Type B pancreatic cell (in vitro differentiated cells): ENCODE measurements around the gene PLOD3. TPM values are rescaled to one million over a fixed set of nuclear protein-coding genes. Genes with fewer than 3 reads are reported as not detected.
A peak's percentile ranks its signal among the peaks of the same experiment; 100 is the strongest.

Source experiments
- DNase-seq: peaks from one replicate; pipeline ENCODE4 v3.0.0; 2021; ENCODE audit warnings: mixed read lengths; ENCODE audit not compliant: unreplicated experiment; ENCODE audit errors: extremely low spot score
- H3K27ac Mint-ChIP-seq: 2 replicates; pipeline ENCODE4 v1.8.0; 2021; ENCODE audit warnings: mild to moderate bottlenecking, mixed read lengths
- H3K27me3 Mint-ChIP-seq: 2 replicates; pipeline ENCODE4 v1.8.0; 2021; ENCODE audit warnings: mixed read lengths
- H3K36me3 Mint-ChIP-seq: 2 replicates; pipeline ENCODE4 v1.8.0; 2021; ENCODE audit warnings: mixed read lengths
- H3K4me1 Mint-ChIP-seq: one replicate; pipeline ENCODE4 v1.8.0; 2021; ENCODE audit warnings: mixed read lengths; ENCODE audit not compliant: unreplicated experiment
- H3K4me3 Mint-ChIP-seq: 2 replicates; pipeline ENCODE4 v1.8.0; 2021; ENCODE audit warnings: mild to moderate bottlenecking, mixed read lengths
- H3K9me3 Mint-ChIP-seq: 2 replicates; pipeline ENCODE4 v1.8.0; 2021; ENCODE audit warnings: mixed read lengths
- total RNA-seq: library from RNA; stranded (reverse); gene quantifications from 2 replicates; pipeline ENCODE4 v1.2.1, GENCODE V29; 2021; ENCODE audit warnings: low replicate concordance
- TF ChIP-seq, protein P1 (sequence below): fragments of 200-600 bp; sonication (generic); conservative IDR thresholded peaks from 2 replicates; pipeline ENCODE4 v1.5.0; 2021; ENCODE audit warnings: antibody characterized with exemption, mild to moderate bottlenecking

PLOD3 gene
- total RNA-seq, 1 donor from 2014 or later, result 65.7 TPM

GRCh38 chr7:101243646-101244374, 26.4 kb upstream of the PLOD3 start:
- TF ChIP-seq, protein P1, sequence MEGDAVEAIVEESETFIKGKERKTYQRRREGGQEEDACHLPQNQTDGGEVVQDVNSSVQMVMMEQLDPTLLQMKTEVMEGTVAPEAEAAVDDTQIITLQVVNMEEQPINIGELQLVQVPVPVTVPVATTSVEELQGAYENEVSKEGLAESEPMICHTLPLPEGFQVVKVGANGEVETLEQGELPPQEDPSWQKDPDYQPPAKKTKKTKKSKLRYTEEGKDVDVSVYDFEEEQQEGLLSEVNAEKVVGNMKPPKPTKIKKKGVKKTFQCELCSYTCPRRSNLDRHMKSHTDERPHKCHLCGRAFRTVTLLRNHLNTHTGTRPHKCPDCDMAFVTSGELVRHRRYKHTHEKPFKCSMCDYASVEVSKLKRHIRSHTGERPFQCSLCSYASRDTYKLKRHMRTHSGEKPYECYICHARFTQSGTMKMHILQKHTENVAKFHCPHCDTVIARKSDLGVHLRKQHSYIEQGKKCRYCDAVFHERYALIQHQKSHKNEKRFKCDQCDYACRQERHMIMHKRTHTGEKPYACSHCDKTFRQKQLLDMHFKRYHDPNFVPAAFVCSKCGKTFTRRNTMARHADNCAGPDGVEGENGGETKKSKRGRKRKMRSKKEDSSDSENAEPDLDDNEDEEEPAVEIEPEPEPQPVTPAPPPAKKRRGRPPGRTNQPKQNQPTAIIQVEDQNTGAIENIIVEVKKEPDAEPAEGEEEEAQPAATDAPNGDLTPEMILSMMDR, result no peak
- Mint-ChIP-seq H3K27me3 (no peaks in the 10 kb centered on the region), H3K27ac (peak overlapping the region; percentile 96), H3K4me1 (peaks cover 19% of the 10 kb centered on the region), H3K4me3 (peak overlapping the region; percentile 99), H3K9me3 (no peaks in the 10 kb centered on the region), H3K36me3 (no peaks in the 10 kb centered on the region)
- DNase-seq, result no peak

DNA sequence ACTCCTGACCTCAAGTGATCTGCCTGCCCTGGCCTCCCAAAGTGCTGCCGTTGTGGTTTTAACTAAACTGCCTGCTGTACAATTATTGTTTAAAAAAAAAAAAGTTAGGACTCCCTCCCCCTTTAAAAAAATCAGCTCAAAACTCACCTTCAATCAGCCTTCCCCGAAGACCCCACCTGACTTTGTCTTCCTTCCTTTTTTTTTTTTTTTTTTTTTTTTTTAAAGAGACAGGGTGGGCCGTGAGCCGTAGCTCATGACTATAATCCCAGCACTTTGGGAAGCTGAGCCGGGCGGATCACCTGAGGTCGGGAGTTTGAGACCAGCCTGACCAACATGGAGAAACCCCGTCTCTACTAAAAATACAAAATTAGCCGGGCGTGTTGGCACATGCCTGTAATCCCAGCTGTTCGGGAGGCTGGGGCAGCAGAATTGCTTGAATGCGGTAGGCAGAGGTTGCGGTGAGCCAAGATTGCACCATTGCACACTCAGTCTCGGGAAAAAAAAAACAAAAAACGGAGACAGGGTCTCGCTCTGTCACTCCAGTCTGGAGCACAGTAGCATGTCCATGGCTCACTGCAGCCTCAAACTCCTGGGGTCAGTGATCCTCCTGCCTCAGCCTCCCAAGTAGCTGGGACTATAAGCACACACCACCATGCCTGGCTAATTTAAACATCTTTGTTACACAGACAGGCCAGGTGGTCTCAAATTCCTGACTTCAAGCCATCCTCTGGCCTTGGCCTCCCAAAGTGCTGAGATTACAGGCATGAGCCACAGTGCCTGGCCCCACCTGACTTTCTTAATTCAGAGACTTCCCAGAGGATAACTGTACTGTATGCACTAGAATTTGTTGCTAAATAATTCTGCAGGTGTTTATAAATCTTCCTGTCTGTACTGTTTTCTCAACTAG, 24.3 kb upstream of the PLOD3 start:
- Mint-ChIP-seq H3K36me3 (no peaks in the 10 kb centered on the region), H3K27ac (no peak overlapping the region), H3K27me3 (no peaks in the 10 kb centered on the region), H3K4me1 (peaks cover 19% of the 10 kb centered on the region), H3K9me3 (no peaks in the 10 kb centered on the region), H3K4me3 (no peak overlapping the region)
- no peak for DNase-seq
- TF ChIP-seq, protein P1, result no peak

DNA sequence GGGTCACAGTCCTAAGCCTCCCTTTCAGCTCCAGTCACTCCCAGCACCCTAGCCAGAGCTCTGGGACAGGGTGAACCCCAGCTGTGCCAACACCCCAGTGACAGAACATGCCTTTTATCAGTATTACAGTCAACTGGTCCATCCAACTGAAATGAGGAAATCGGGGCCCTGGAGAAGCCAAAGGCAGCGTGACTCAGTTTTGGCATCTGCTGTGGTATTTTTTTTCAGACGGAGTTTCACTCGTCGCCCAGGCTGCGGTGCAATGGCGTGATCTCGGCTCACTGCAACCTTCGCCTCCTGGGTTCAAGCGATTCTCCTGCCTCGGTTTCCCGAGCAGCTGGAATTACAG, 23.6 kb upstream of the PLOD3 start:
- no peak for DNase-seq
- no peaks in the 10 kb centered on the region for H3K9me3 Mint-ChIP-seq
- H3K36me3 Mint-ChIP-seq, result no peaks in the 10 kb centered on the region
- TF ChIP-seq, protein P1, result no peak
- peaks cover 19% of the 10 kb centered on the region for H3K4me1 Mint-ChIP-seq
- H3K27ac Mint-ChIP-seq, result no peak overlapping the region
- no peaks in the 10 kb centered on the region for H3K27me3 Mint-ChIP-seq
- no peak overlapping the region for H3K4me3 Mint-ChIP-seq

DNA sequence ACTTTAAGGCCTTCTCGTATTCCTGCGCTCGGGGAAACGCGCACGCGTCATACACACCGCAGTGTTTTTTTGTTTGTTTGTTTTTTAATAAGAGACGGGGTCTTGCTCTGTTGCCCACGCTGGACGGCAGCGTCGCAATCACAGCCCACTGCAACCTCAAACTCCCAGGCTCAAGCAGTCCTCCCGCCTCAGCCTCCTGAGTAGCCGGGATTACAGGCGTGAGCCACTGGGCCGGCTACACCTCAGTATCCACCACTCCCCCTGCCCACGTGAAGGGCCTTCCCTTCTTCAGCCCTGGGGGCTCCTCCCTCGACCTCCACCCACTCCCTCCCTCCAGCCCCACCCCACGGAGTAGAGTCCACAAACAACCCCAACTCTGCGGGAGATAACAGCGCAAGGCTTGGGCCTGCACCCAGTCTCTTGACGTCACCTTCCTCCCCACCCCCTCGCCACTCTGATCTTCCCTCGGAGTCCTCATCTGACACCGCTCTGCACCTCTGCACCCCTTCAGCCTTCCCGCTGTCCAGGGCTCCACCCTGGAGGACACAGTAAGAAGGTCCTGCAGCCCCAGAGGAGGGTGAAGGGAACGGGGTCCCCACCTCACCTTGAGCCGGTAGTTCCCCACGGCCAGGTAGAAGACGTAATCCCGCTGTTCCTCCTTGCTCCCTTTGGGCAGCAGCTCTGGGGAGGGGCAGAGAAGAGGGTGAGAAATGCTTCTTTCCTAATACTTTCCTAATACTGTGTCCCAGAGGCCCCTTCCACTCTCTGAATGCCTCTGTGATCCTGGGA, 23.0 kb upstream of the PLOD3 start:
- Mint-ChIP-seq H3K4me1 (peaks cover 13% of the 10 kb centered on the region), H3K4me3 (no peak overlapping the region), H3K27ac (no peak overlapping the region)

GRCh38 chr7:101239951-101240220, 22.5 kb upstream of the PLOD3 start:
- DNase-seq, result no peak
- H3K27ac Mint-ChIP-seq, result no peak overlapping the region
- peaks cover 8% of the 10 kb centered on the region for H3K4me1 Mint-ChIP-seq
- TF ChIP-seq, protein P1, result no peak
- H3K9me3 Mint-ChIP-seq, result no peaks in the 10 kb centered on the region
- H3K36me3 Mint-ChIP-seq, result no peaks in the 10 kb centered on the region
- no peaks in the 10 kb centered on the region for H3K27me3 Mint-ChIP-seq
- no peak overlapping the region for H3K4me3 Mint-ChIP-seq

More for the DNA sequence above, 23.0 kb upstream of the PLOD3 start:
- DNase-seq, result no peak
- H3K36me3 Mint-ChIP-seq, result no peaks in the 10 kb centered on the region
- no peaks in the 10 kb centered on the region for H3K27me3 Mint-ChIP-seq
- TF ChIP-seq, protein P1, result no peak
- H3K9me3 Mint-ChIP-seq, result no peaks in the 10 kb centered on the region
